Measurements from ENCODE around the gene CTTNBP2. TPM values are rescaled to one million over a fixed set of nuclear protein-coding genes. Genes with fewer than 3 reads are reported as not detected.

CTTNBP2 gene
- total RNA-seq, 2 donors from 2014 or later = 1.5 to 1.8 TPM

DNA sequence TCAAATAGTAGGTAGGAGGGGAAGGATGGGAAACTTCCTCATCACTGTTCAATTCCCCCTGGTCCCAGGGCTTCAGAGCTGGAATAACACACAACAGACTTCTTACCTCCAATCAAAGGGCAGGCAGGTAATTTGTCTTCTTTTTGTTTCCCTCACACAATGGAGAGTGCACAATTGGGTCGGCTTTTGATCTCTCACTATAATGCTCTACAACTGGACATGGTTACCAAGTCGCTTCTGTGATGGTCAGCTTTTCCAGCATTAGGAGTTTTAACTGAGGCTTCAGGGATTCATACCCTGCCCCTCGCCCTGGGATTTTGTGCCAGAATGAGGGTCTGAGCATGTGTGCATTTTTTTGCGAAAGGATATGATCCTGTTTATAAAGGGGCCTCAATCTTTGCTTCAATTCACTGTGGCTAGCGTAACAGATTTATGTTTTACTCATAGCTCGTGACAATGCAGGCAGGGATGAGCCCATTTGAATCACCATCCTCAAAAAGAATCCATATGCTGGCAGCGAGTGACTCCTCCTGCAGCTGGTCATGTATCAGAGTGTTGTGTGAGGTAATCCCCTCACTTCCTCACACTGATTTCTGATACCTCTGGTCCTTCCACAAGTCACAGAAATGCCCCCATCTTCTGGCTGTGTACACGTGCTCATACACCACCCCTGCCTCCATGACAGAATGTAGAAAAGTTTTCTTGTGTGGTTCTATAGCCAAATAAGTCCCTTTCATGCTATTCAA lies 189.6 kb downstream of the CTTNBP2 start:
- Histone ChIP-seq H3K36me3 (no peaks in the 10 kb centered on the region), H3K27ac (peak overlapping the region; percentile 74), H3K9me3 (no peaks in the 10 kb centered on the region), H3K4me3 (no peak overlapping the region), H3K27me3 (no peaks in the 10 kb centered on the region), H3K4me1 (no peaks in the 10 kb centered on the region), H3K9ac (ENCODE audit: low read depth in 2 of 2, low read length in 2 of 2) (peak overlapping the region in 1 of 2 donors; percentile 35)
- TF ChIP-seq, protein P1, sequence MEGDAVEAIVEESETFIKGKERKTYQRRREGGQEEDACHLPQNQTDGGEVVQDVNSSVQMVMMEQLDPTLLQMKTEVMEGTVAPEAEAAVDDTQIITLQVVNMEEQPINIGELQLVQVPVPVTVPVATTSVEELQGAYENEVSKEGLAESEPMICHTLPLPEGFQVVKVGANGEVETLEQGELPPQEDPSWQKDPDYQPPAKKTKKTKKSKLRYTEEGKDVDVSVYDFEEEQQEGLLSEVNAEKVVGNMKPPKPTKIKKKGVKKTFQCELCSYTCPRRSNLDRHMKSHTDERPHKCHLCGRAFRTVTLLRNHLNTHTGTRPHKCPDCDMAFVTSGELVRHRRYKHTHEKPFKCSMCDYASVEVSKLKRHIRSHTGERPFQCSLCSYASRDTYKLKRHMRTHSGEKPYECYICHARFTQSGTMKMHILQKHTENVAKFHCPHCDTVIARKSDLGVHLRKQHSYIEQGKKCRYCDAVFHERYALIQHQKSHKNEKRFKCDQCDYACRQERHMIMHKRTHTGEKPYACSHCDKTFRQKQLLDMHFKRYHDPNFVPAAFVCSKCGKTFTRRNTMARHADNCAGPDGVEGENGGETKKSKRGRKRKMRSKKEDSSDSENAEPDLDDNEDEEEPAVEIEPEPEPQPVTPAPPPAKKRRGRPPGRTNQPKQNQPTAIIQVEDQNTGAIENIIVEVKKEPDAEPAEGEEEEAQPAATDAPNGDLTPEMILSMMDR (IDR thresholded peaks at IDR 0.05) = no peak
- no peak for DNase-seq
- intact Hi-C loops (cut with DNase I) = no loop called here

DNA sequence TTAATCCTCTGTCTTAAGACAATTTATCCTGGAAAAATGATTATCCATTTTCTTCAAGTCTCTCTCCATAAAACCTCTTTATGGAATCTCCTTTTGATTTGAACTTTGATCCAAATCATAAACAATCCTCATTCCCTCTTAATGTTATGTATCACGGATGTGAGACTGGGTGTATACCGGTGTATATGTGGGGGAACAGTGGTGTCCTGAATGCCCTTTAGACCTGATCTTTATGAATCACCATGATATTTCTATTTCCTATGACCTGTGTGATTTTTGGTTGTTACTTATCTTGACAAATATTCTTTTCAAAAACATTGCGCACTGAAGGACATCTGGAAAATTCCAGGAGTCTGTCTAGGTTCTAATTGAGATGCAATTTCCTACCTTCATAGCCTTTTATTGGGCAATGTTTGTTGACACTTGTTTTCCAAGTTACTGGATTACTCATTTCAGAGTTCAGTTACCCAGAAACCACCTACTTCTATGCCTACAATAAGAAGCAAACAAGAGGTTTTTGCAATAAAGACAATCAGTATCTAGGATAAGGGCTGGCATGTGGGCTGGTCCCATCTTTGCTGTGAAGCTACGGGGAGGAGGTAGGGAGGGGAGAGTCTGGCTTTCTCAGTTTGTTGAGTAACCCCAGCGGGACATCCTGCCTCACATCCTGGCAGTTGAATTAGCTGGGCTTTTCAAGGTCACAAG lies 190.4 kb downstream of the CTTNBP2 start:
- Histone ChIP-seq H3K9me3 (no peaks in the 10 kb centered on the region), H3K27me3 (no peaks in the 10 kb centered on the region), H3K4me1 (no peaks in the 10 kb centered on the region), H3K9ac (ENCODE audit: low read depth in 2 of 2, low read length in 2 of 2) (no peak overlapping the region), H3K4me3 (no peak overlapping the region), H3K36me3 (no peaks in the 10 kb centered on the region), H3K27ac (peak overlapping the region; percentile 74)
- DNase-seq = peak; percentile 77
- intact Hi-C loops (cut with DNase I) = no loop called here
- TF ChIP-seq, protein P1 (IDR thresholded peaks at IDR 0.05) = no peak

DNA sequence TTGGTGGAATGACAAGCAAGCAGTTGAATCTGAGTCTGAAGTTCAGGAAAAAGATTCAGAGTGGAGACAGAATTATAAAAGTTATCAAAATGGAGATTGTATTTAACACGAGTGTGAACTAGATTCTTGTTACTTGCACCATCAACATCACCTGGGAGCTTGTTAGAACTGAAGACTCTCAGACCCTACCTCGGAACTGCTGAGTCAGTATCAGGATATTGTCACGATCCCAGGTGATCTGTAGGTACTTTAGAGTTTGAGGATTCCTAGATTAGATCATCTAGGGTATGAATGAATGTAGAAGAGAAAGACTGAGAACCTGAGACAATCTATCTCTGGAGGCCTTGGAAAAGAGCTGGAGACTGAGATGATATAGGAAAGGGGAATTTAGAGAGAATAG lies 194.1 kb downstream of the CTTNBP2 start:
- TF ChIP-seq, protein P1 (IDR thresholded peaks at IDR 0.05) = no peak
- H3K4me1 ChIP-seq = no peaks in the 10 kb centered on the region
- DNase-seq = no peak
- H3K27ac ChIP-seq = no peak overlapping the region
- intact Hi-C loops (cut with DNase I) = no loop called here
- no peaks in the 10 kb centered on the region for H3K9me3 ChIP-seq
- no peak overlapping the region for H3K4me3 ChIP-seq
- H3K36me3 ChIP-seq = no peaks in the 10 kb centered on the region
- no peak overlapping the region for H3K9ac ChIP-seq (ENCODE audit: low read depth in 2 of 2, low read length in 2 of 2)
- no peaks in the 10 kb centered on the region for H3K27me3 ChIP-seq

DNA sequence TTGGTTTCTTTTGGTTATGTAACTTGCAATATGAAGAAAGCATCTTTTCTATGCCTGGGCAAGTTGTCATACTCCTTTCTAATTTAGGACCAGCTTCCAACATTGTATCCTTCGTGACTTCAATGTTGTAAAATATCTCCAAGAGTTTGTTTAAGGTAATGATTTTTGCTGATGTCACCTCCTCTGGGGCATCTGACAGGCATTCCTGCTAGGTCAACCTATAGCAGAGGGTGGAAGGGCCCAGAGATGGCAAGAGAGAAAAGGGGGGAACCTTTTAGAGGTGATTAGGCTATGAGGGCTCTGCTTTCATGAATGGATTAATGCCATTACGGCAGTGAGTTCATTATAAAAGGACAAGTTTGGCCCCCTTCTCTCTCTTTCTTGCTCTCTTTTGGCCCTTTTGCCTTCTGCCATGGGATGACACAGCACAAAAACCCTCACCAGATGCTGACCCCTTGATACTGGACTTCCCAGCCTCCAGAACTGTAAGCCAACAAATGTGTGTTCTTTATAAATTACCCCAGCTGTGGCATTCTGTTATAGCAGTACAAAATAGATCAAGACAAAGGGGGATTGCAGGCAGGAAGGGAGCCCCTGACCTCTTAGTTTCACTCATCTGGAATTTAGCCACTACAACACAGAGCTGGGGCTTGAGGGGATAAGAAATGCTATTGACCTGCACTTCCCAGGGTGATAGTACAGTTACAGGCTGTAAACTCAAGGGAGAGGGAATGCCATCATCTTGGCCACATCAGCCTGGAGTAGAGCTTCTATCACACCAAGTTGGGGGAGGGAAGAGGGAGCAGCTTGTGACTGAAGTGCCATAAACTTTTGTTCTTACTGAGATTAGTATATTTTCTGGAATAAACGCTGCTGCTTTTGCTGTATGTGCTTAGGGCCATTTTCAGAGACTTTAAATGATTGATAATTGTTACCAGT lies 197.5 kb downstream of the CTTNBP2 start:
- Histone ChIP-seq H3K4me1 (peaks cover 5% of the 10 kb centered on the region), H3K36me3 (no peaks in the 10 kb centered on the region), H3K9me3 (no peaks in the 10 kb centered on the region), H3K27ac (peak overlapping the region; percentile 19), H3K4me3 (no peak overlapping the region), H3K27me3 (no peaks in the 10 kb centered on the region), H3K9ac (ENCODE audit: low read depth in 2 of 2, low read length in 2 of 2) (no peak overlapping the region)
- TF ChIP-seq, protein P1 (IDR thresholded peaks at IDR 0.05) = no peak
- DNase-seq = no peak
- intact Hi-C loops (cut with DNase I) = no loop called here

DNA sequence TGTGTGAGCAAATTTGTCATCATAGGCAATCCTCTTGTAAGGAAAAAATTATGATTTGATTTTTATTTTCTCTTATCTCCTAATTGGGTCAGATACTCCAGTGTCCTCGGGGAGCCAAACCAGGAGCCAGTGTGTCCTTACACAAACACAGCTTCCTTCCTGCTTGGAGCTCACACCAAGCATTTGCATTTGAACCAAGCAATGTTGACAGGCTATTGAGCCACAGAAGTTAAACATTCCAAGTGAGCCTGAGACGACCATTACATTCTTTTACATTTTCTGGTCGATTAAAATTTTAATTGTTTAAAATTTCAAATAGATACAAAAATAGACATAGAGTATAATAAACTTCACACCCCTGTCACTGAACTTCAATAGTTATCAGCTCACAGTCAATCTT lies 198.6 kb downstream of the CTTNBP2 start:
- Histone ChIP-seq H3K36me3 (no peaks in the 10 kb centered on the region), H3K27ac (peak overlapping the region; percentile 81), H3K27me3 (no peaks in the 10 kb centered on the region), H3K9ac (ENCODE audit: low read depth in 2 of 2, low read length in 2 of 2) (no peak overlapping the region), H3K4me1 (peaks cover 5% of the 10 kb centered on the region), H3K4me3 (no peak overlapping the region), H3K9me3 (no peaks in the 10 kb centered on the region)
- no peak for DNase-seq
- intact Hi-C loops (cut with DNase I) = no loop called here
- TF ChIP-seq, protein P1 (IDR thresholded peaks at IDR 0.05) = no peak
